Cardiac atrium fibroblast (primary cell): Measurements from ENCODE around the gene VPS33A. TPM values are rescaled to one million over a fixed set of nuclear protein-coding genes. Genes with fewer than 3 reads are reported as not detected.

Experiments used
- total RNA-seq: library from RNA; depleted of rRNA; stranded (reverse); fragments of >200 nt; gene quantifications from 2 replicates; pipeline ENCODE4 v1.2.3, GENCODE V29; 2015

The VPS33A gene
- 9.4 and 10.5 TPM in 2 replicates for total RNA-seq

GRCh38 chr12:122266230-122266901, at the start of gene VPS33A:
TSS of gene VPS33A (minus strand) at chr12:122266494. CDS start at chr12:122266408, 86 bp downstream.

DNA sequence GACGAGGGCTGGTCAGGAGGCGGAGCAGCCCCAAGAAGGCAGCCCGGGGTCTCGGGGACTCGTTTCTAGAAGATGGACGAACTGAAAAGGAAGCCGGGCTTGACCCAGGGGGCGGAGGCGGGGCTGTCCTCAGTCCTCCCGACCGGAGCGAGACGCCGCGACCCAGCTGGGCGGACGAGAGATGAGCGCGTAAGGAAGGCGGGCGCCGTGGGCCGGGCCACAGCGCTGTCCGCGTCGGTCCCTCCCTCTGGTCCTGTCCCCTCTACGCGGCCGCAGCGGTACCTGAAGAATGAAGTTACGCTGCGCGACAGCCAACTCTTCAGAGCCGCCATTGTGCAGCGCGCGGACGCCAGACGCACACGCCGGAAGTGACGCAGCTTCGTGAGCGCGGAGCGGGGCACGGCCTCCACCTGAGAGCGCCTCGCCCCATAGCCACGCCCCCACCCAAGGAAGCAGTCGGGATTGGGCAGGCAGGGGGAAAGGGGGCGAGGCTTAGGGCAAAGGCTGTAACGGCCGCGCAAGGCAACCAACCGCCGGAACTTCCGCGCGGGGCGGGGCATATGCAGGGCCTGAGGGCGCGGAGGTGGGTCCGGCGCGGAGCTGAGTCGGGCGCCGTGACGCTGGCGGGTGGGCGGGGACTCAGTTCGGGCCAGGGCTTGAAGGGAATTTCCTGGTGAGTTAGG, 40.5 kb downstream of the VPS33A start, which contains the start of gene DIABLO:
Gene DIABLO (minus strand): TSS at position 370 of the 683 bp plus-strand sequence. CDS start 38 bp downstream, at position 332.

GRCh38 chr12:122203301-122204166, 62.8 kb downstream of the VPS33A start, which contains the start of gene B3GNT4:
TSS of gene B3GNT4 (plus strand) at chr12:122203709. CDS start at chr12:122204619, 910 bp downstream.

GRCh38 chr12:122182887-122183587, 83.3 kb downstream of the VPS33A start, which contains the start of gene LRRC43:
TSS of gene LRRC43 (plus strand) at chr12:122183123. CDS start at chr12:122183145, 22 bp downstream.

Other genes with a start within 250 kb of the VPS33A start
- 1.3 and 2.4 TPM in 2 replicates for gene BCL7A, start 244.6 kb downstream of the VPS33A start, total RNA-seq
- 16.2 and 24.1 TPM in 2 replicates for gene MLXIP, start 187.7 kb downstream of the VPS33A start, total RNA-seq
- not detected in 2 replicates for gene IL31, start 92.3 kb downstream of the VPS33A start, total RNA-seq
- 1.1 and 5.4 TPM in 2 replicates for gene LRRC43, start 83.4 kb downstream of the VPS33A start, total RNA-seq
- gene B3GNT4, start 62.8 kb downstream of the VPS33A start, total RNA-seq: 1.9 and 2.5 TPM in 2 replicates
- gene DIABLO, start 40.4 kb downstream of the VPS33A start, total RNA-seq: 64.3 and 67.1 TPM in 2 replicates
- 19.9 and 22.0 TPM in 2 replicates for gene CLIP1, start 156.2 kb upstream of the VPS33A start, total RNA-seq
- gene ZCCHC8, start 234.4 kb upstream of the VPS33A start, total RNA-seq: 9.6 and 12.2 TPM in 2 replicates